Iris pigment epithelial cell (primary cell): Measurements from ENCODE around the gene PCP4L1.

ENCODE experiments used
- DNase-seq: peaks from one replicate; pipeline ENCODE4 v3.0.0-alpha.2; 2011; ENCODE audit warnings: low read depth

PCP4L1 gene

GRCh38 chr1:161266836-161267235 lies 8.3 kb downstream of the PCP4L1 start:
- no peak for DNase-seq

DNA sequence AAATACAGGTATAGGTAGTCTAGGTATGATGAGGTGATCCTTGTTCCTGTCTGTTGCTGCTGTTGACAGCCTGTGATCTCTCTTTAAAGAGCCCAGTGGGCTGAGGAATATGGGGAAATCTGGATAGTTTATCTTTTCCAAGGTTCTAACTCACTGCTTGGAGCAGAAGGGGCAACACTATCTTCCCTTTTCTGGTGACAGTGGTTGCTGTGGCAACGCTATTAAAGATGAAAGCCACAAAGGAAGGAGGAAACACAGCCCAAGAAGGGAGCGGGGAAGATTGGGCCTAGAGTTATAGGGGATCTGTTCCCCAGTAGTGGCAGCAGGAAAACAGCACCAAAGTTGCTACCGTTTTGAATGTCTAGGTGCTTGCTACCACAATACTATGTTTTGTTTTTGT lies 8.8 kb downstream of the PCP4L1 start:
- DNase-seq: no peak

DNA sequence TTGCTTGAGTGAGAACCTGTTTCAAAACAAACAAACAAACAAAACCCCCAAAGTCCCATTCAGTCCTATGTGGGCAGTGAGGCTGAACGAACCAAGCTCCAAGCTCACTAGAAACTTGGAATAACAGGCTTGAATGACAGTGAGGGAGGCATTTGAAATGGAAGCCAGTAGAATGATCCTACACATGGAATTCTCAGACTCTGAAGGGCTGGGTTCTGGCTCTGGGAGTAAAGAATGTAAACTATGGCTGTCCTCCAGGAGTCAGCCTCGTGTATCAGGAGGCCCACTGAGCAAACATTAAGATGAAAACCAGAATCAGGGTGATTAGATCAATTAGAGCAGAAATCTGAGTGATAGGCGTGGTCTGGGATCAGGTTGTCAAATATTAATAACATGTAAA lies 14.9 kb downstream of the PCP4L1 start:
- no peak for DNase-seq

DNA sequence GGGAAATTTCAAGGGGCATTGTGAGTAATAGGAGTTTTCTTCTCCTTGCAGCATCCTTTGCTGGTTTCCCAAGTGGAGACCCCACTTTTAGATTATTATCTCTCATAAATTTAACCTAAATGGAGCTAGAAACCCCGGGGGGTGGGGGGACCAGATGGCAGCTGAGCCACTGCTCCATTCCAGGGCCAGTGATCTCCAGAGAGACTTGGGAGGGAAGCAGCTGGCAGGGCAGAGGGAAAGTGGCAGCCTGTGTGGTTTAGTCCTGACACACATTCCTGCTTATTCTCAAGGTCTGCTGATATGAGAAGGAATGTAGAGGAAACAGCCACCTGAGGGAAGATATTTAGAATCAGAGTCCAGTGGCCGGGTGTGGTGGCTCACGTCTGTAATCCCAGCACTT lies 16.3 kb downstream of the PCP4L1 start:
- no peak for DNase-seq

- DNase-seq: no peak
Observed at GRCh38 chr1:161282991-161283390, 24.4 kb downstream of the PCP4L1 start.

- DNase-seq: no peak
Observed at GRCh38 chr1:161285113-161285512, 26.6 kb downstream of the PCP4L1 start.

DNA sequence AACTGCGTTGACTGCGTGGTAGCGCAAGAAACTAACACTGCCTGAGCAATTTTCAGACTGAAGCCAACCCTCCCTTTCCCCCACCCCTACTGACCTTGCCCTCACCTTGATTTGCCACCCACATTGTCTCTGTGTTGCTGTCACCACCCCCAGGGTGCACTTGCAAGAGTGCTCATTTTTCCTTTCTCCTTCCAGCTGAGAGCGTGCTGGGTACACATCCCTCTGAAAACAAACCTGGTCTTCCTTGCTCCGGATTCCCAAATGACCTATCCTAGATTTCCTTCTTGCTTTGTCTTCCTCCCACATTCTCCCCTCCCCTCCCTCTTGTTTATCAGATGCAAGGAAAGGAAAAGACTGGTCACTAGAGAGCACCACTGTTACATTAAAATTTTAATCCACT lies 27.0 kb downstream of the PCP4L1 start:
- DNase-seq: no peak

- no peak for DNase-seq
Observed at GRCh38 chr1:161287482-161288054, 29.0 kb downstream of the PCP4L1 start.

DNA sequence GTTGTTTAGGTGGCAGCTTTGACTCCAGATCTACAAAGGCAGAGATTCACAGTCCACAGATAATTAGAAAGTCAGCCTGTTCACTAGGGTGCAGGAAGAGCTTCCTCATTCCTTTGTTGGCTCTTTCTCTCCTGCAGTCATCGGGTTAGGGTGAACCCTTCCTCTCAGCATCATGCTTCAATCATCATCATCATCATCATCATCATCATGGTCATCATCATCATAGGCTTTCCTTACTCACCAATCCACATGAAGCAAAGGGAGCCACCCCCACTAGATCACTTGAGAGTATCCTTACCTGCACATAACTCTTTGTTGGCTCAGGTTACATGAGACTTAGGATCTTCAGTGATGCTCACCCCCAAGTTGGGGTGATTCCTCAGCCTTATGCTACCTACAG lies 32.2 kb downstream of the PCP4L1 start:
- DNase-seq: no peak

DNA sequence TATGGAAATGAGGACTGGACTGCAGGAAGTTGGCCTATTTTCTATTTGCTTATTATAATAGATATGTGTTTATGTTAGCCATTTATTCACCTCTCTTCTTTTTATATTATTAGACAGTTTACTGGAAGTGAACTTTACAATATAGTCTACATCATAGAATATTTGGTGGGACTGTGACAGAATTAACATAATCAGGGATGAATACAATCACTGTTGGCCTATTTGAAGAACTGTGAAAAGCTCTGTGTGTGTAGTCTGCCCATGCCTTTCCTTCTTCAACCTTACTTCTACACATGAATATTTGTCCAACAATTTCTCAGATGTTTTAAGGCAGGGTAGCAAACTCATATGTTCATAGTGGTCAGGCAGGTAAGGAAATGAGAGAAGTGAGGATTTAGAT lies 38.9 kb downstream of the PCP4L1 start:
- no peak for DNase-seq

DNA sequence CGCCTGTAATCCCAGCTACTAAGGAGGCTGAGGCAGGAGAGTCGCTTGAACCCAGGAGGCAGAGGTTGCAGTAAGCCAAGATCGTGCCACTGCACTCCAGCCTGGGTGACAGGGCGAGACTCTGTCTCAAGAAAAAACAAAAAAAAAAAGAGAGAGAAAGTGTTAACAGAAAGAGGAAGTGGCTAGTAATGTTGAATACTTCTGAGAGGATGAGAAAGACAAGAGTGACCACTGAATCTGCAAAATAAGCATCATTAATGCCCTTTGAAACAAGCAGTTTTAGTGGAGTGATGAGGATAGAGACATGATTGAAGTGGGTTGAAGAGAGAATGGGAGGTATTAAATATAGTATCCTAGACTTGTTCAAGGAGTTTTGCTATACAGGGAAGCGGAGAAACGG lies 39.6 kb downstream of the PCP4L1 start:
- DNase-seq: no peak

DNA sequence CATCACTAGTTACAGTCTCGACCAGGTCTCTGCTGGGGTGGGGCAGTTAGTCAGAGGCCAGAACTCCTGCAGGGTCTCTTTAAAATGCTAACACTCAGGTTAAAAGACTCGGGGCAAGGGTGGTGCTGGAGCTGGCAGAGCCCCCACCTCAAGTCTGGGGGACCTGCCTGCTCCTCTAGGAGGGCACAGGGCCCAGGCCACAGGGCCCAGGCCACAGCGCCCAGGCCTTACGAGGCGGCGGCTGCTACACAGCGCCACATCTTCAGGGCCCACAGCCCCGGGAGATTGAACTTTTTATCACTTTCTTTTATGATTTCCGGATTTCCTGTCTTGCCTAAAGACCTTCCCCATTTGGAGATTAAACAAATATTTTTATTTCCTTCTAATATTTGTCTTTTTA lies 40.8 kb downstream of the PCP4L1 start:
- DNase-seq: no peak

DNA sequence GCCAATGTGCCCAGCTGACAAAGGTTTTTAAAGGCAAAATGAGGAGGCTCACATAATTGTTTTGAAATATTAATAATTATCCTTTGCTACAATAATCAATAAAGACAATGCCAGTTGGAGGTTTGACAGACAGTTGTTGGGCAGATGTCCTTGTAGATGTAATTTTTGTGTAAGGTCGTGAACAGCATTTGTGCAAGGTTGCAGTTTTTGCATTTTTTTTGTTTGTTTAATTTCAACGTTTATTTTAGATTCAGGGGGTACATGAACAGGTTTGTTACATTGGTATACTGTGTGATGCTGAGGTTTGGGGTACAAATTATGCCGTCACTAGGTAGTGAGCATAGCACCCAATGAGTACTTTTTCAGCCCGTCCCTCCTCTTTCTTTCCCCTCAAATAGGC lies 41.9 kb downstream of the PCP4L1 start:
- no peak for DNase-seq

DNA sequence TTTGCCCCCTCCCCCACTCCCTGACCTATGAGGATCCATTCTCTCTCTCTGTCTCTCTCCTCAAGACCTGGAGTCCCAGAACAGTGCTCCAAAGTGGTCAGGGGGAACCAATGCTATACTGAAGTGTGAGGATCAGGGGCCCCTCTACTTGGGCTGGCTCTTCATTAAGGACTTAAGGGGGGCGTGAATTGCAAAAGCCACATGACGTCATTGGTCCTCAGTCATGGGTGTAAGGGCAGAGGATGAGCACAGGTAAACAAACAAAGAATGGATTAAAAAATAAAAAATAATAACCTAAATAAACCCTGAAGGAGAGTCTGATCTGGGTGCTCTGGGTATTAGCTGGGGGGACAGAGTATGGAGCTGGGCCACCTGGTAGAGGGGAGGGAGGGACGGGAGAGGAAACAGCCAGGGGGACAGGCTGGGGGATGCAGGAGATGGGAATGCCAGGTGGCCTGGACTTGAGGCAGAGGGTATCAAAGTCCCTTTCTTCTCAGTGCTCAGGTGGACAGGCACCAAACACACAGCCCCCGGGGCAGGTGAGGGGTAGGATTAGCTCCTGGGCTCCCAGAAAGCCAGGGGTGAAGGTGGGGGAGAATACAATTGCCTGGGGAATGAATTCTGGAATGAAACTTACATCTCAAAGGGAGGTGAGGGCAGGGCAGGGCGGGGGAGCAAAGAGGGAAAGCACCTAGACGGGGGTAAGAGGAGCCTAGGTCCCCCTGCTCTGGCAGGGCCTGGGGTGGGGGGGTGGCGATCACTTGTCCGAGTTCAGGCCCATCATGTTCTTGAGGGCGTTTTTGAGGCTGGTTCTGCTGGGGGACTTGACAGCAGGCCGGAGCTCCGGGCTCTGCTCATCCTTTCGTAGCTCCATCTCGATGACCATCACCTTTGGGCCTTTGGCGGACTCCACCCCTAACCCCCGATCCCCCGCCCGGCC lies 46.7 kb downstream of the PCP4L1 start:
- DNase-seq: no peak

GRCh38 chr1:161305867-161306519 lies 47.4 kb downstream of the PCP4L1 start:
- peak; percentile 51 for DNase-seq

DNA sequence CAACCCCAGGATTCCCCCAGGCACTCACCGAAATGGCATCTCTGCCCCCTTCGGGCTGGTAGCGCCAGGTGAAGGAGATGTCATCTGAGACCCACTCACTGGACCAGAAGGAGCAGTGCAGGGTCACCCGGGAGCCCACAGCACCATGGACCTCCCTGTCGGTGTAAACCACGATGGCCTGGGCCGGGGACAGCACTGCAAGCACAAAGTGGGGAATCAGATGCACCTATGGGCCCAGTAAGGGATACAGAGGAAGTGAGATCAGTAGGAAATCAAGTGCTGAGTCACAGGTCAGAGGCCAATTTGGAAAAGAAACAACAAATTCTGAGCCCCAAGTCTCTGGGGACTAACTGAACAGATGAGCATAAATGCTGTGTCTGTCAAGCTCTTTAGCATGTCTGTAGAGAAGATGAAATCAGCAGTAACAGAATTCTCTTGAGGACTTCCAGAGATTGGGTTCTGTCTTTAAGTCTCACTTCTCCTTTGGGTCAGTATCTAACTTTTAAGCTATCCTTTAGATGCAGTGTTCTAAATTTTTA lies 48.8 kb downstream of the PCP4L1 start:
- peak; percentile 59 for DNase-seq

GRCh38 chr1:161307892-161308638 lies 49.5 kb downstream of the PCP4L1 start:
- DNase-seq: peak; percentile 68

DNA sequence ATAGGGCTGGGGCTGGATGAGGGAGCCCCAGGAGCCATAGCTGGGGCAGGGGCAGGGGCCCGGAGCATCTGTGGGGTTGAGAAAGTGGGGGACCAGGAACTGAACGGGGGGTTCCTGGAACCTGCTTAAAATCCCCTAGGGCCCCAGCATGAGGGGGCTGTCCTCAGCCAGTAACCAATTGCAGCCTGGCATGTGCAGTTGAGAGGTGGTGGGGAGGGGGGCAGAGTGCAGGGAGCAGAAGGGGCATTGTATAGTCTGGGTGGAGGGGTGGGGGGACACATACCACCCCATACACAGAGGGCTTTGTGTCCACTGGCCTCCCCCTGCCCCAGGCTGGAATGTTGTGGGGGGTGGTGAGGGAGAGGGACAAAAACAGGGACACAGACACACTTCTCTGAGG lies 51.3 kb downstream of the PCP4L1 start, which contains the start of gene MPZ:
MPZ (minus strand) TSS at position 101 of the 400 bp plus-strand sequence; CDS start at position 38, 63 bp downstream.
- no peak for DNase-seq

- DNase-seq: no peak
Observed at GRCh38 chr1:161311595-161312181, 53.1 kb downstream of the PCP4L1 start.

DNA sequence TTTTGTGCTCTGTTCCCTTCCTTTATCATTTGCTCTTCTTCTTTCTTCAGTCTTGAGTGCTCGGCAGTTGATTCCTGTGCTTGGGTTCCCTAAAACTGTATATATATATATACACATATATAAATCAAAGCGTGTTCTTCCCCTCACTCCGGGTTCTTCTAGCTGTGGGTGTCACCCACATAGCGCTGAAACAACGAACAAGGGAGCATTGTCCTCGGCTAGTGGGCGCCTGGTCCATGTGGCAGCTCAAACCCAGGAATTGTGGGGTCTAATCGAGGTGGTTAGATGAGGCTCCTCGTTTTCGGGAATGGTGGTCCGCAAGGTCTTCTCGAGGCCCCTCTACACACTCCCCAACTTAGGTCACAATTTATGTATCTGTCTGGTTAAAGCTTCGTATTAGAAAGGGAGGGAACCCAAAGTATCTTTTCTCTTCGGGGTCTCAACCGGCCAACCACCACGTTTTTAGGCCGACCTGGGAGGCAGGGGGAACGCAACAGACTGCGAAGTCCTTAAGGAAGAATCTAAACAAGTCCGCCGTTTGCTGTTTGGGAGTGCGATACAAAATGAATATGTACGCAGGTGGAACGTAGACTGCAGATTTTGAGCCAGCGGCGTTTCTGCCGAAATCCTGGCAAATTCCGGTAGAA lies 55.1 kb downstream of the PCP4L1 start:
- no peak for DNase-seq
